Adrenal gland (tissue), 12 donors: Measurements from ENCODE around the gene HJV. TPM values are rescaled to one million over a fixed set of nuclear protein-coding genes. Genes with fewer than 3 reads are reported as not detected.

ENCODE experiments used
- DNase-seq, 7 donors: peaks; one replicate each; pipeline ENCODE4 v3.0.0-alpha.2; 2019 to 2020
- H3K27ac ChIP-seq, 5 donors: fragments of 200-600 bp; sonication (generic) in 4 of 5; 1 replicate in 3 of 5; 2 replicates in 2 of 5; pipeline versions ENCODE4 v1.5.1 to v1.8.0; 2016 to 2020; ENCODE audit warnings: mild to moderate bottlenecking in 1 of 5
- H3K27me3 ChIP-seq: fragments of 200-600 bp; 2 replicates; pipeline ENCODE4 v1.8.0; 2021
- H3K36me3 ChIP-seq, 2 donors: fragments of 200-600 bp; replicated peaks in 1 of 2; 1 replicate in 1 of 2; 2 replicates in 1 of 2; pipeline versions ENCODE4 v1.5.1 to v1.8.0; 2018 to 2022
- H3K4me1 ChIP-seq, 2 donors: fragments of 200-600 bp; replicated peaks in 1 of 2; 1 replicate in 1 of 2; 2 replicates in 1 of 2; pipeline versions ENCODE4 v1.5.1 to v1.8.0; 2018 to 2021
- H3K4me3 ChIP-seq, 4 donors: fragments of 200-600 bp; sonication (generic) in 3 of 4; one replicate each; pipeline ENCODE4 v1.5.1; 2016 to 2018
- H3K9me3 ChIP-seq, 3 donors: fragments of 200-600 bp; sonication (generic) in 1 of 3; replicated peaks in 1 of 3; 1 replicate in 2 of 3; 2 replicates in 1 of 3; pipeline versions ENCODE4 v1.5.1 to v1.8.0; 2016 to 2021
- POLR2A ChIP-seq, 2 donors: fragments of 450-650 bp; IDR thresholded peaks; one replicate each; pipeline ENCODE4 v1.6.1; 2017; ENCODE audit warnings: antibody characterized with exemption in 2 of 2, mild to moderate bottlenecking in 2 of 2, moderate library complexity in 1 of 2
- WGBS, 4 donors: extraction: QIAGEN DNeasy Blood & Tissue Kit in 2 of 4; methylation state at CpG; one replicate each; pipeline versions ENCODE4 v1.1.5 to v1.1.7; 2013 to 2017; 5-methylcytosine and 5-hydroxymethylcytosine counted together
- intact Hi-C, 2 donors: fragments of 100-400 bp; cut with DNase I; formaldehyde crosslinking; loops; one replicate each; pipeline versions ENCODE4 v1.14.1 to v1.15.0; 2022 to 2023
- polyA plus RNA-seq, 3 donors: library from polyadenylated mRNA; stranded (reverse); fragments of 200-250 nt in 2 of 3; fragments of 350-450 nt in 1 of 3; fragmentation: Illumina TruSeq in 1 of 3; extraction: RNeasy Lipid Tissue Mini Kit (QIAGEN cat#74804) in 1 of 3; gene quantifications; one replicate each; pipeline ENCODE4 v1.2.3, GENCODE V29; 2013 to 2014
- total RNA-seq, 9 donors: library from RNA; depleted of rRNA in 4 of 9; stranded (reverse); fragments of >200 nt in 4 of 9; fragments of 120-200 nt in 1 of 9; fragmentation: NEBNext Ultra II Directional in 1 of 9; extraction: Animal tissue kit (Norgen Biotek cat#: 25700) in 1 of 9; gene quantifications; one replicate each; pipeline versions ENCODE4 v1.1.0 to v1.2.4, GENCODE V29; 2013 to 2023
- TF ChIP-seq, protein P1 (sequence below), 6 experiments: fragments of 450-650 bp in 4 of 6; fragments of 200-600 bp in 2 of 6; sonication (generic) in 1 of 6; IDR thresholded peaks; 1 replicate in 5 of 6; 2 replicates in 1 of 6; pipeline versions ENCODE4 v1.5.1 to v1.8.0; 2016 to 2021; ENCODE audit warnings: antibody characterized with exemption in 6 of 6, mild to moderate bottlenecking in 2 of 6, moderate library complexity in 1 of 6
- donor health status: healthy with polysubstance abuse.
- donor health status: Bipolar disorder and iron deficiency.
- donor health status: DM: yes; HTN: yes; CAD: no.
- donor health status: DM: no; HTN: no; CAD: no.
- donor health status: DM: no; HTN: no; CAD: no.
- donor health status: DM: yes; HTN: yes; CAD: no.

Gene HJV
- total and polyA plus RNA-seq, 12 donors = 0.07 to 1.7 (median 0.23) TPM; not detected in 4

- no peaks in the 10 kb centered on the region for H3K27me3 ChIP-seq
- H3K4me3 ChIP-seq = no peak overlapping the region
- 58 to 69% (median 65%) methylated on average over 6 of the region's 6 CpGs for WGBS, 4 donors
- peaks cover 0 to 12% of the 10 kb centered on the region in 2 donors for H3K4me1 ChIP-seq
- H3K36me3 ChIP-seq = no peaks in the 10 kb centered on the region
- no peak for TF ChIP-seq POLR2A (IDR thresholded peaks at IDR 0.05)
- TF ChIP-seq, protein P1, sequence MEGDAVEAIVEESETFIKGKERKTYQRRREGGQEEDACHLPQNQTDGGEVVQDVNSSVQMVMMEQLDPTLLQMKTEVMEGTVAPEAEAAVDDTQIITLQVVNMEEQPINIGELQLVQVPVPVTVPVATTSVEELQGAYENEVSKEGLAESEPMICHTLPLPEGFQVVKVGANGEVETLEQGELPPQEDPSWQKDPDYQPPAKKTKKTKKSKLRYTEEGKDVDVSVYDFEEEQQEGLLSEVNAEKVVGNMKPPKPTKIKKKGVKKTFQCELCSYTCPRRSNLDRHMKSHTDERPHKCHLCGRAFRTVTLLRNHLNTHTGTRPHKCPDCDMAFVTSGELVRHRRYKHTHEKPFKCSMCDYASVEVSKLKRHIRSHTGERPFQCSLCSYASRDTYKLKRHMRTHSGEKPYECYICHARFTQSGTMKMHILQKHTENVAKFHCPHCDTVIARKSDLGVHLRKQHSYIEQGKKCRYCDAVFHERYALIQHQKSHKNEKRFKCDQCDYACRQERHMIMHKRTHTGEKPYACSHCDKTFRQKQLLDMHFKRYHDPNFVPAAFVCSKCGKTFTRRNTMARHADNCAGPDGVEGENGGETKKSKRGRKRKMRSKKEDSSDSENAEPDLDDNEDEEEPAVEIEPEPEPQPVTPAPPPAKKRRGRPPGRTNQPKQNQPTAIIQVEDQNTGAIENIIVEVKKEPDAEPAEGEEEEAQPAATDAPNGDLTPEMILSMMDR (IDR thresholded peaks at IDR 0.05) = no peak
- H3K27ac ChIP-seq = no peak overlapping the region
- DNase-seq = no peak
- intact Hi-C loops = loop anchor here (5.0 kb wide), 4 partner anchors 36 to 166 kb away; partner anchors contain the start of gene NUDT17 (in 2 of the 2)
- no peaks in the 10 kb centered on the region for H3K9me3 ChIP-seq
These were observed 8.0 kb downstream of the HJV start for GRCh38 chr1:146013559-146013922.

DNA sequence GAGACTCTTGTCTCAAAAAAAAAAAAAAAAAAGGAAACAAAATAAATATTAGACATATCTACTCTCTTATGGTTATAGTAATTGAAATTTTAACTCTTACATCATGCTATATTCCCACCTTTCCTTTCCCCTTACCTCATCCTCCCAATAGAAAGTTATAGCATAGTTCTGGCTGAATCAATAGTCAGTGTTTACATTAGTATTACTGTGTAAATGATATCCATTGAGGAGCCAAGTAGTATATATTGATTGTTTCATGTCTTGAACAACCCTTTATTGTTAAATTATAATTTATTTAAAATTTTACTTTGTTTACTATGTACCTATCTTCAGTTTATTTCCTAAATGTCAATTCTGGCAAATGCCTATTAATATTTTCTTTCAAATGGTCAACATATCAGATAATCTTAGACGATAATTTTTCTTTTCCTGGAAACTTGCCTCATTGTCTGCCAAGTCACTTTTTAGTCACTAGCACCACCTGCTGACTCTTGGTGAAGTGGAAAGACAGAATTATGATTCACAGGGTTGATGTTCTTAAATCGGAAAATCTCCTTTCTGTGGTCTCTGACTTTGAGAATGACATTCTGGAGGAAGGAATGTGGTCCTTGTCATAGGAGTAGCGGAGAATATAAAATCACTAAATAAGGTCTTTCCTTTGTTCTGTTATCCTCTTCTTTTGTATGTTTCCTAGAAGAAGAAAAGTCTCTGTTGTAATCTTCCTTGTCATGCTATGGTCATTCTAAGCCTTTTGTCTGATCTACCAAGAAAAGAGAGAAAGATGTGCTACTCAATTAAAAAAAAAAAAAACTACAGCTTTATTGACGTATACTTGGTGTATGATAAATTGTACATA, 8.6 kb downstream of the HJV start:
- WGBS, 4 donors = 4 to 13% (median 6%) methylated on average over 4 of the region's 4 CpGs
- intact Hi-C loops = loop anchor here (5.0 kb wide), 4 partner anchors 36 to 166 kb away; partner anchors contain the start of gene NUDT17 (in 2 of the 2)
- Histone ChIP-seq H3K27ac (no peak overlapping the region), H3K27me3 (no peaks in the 10 kb centered on the region), H3K4me3 (no peak overlapping the region), H3K36me3 (no peaks in the 10 kb centered on the region), H3K9me3 (no peaks in the 10 kb centered on the region), H3K4me1 (peaks cover 0 to 12% of the 10 kb centered on the region in 2 donors)
- no peak for TF ChIP-seq POLR2A (IDR thresholded peaks at IDR 0.05)
- TF ChIP-seq, protein P1 (IDR thresholded peaks at IDR 0.05) = peak; percentile 34 to 87 (median 74)
- peak in 6 of 7 donors; percentile 59 to 77 (median 68) for DNase-seq

GRCh38 chr1:146010126-146010738, 11.3 kb downstream of the HJV start:
- TF ChIP-seq POLR2A (IDR thresholded peaks at IDR 0.05) = no peak
- TF ChIP-seq, protein P1 (IDR thresholded peaks at IDR 0.05) = no peak
- 93 to 97% (median 95%) methylated on average over 7 to 8 of the region's 8 CpGs for WGBS, 4 donors
- no peak overlapping the region for H3K4me3 ChIP-seq
- no peaks in the 10 kb centered on the region for H3K9me3 ChIP-seq
- no peak for DNase-seq
- intact Hi-C loops = loop anchor here (5.0 kb wide), 4 partner anchors 33 to 163 kb away; partner anchors contain the start of gene NUDT17 (in 2 of the 2)
- no peaks in the 10 kb centered on the region for H3K27me3 ChIP-seq
- no peaks in the 10 kb centered on the region for H3K36me3 ChIP-seq
- peaks cover 0 to 26% of the 10 kb centered on the region in 2 donors for H3K4me1 ChIP-seq
- peak overlapping the region in 1 of 5 donors; percentile 21 for H3K27ac ChIP-seq

GRCh38 chr1:146007489-146008133, 13.9 kb downstream of the HJV start:
- no peaks in the 10 kb centered on the region for H3K9me3 ChIP-seq
- intact Hi-C loops = loop anchor here in 1 of 2 donors (5.0 kb wide), 1 partner anchor 90 kb away; the partner anchor contains the start of gene PEX11B
- H3K27me3 ChIP-seq = no peaks in the 10 kb centered on the region
- no peaks in the 10 kb centered on the region for H3K36me3 ChIP-seq
- peak overlapping the region in 2 of 5 donors; percentile 77 to 95 for H3K27ac ChIP-seq
- peaks cover 0 to 22% of the 10 kb centered on the region in 2 donors for H3K4me1 ChIP-seq
- peak overlapping the region in 1 of 4 donors; percentile 46 for H3K4me3 ChIP-seq
- DNase-seq = no peak
- WGBS, 4 donors = 70 to 78% (median 74%) methylated on average over 8 of the region's 8 CpGs
- TF ChIP-seq, protein P1 (IDR thresholded peaks at IDR 0.05) = peak in 1 of 6 experiments; percentile 2
- TF ChIP-seq POLR2A (IDR thresholded peaks at IDR 0.05) = no peak
